Trophoblast cell (in vitro differentiated cells and primary cell): ENCODE results near the gene MAP3K7.

ENCODE experiments used
- DNase-seq, 2 donors: peaks; one replicate each; pipeline ENCODE4 v3.0.0-alpha.2; 2016
- H2AFZ ChIP-seq: 2 replicates; pipeline ENCODE4 v1.6.1; 2013; ENCODE audit warnings: low read length, moderate library complexity, mild to moderate bottlenecking; ENCODE audit not compliant: insufficient read depth, poor library complexity
- H2AK5ac ChIP-seq: 2 replicates; pipeline ENCODE4 v1.6.1; 2013; ENCODE audit warnings: mild to moderate bottlenecking, low read length
- H2BK120ac ChIP-seq: 2 replicates; pipeline ENCODE4 v1.6.1; 2013; ENCODE audit warnings: low read length, mild to moderate bottlenecking, moderate library complexity; ENCODE audit not compliant: insufficient read depth, poor library complexity
- H2BK12ac ChIP-seq: 2 replicates; pipeline ENCODE4 v1.6.1; 2013; ENCODE audit warnings: mild to moderate bottlenecking, low read length, moderate library complexity
- H2BK5ac ChIP-seq: 2 replicates; pipeline ENCODE4 v1.6.1; 2013; ENCODE audit warnings: low read length, low read depth, moderate library complexity, mild to moderate bottlenecking; ENCODE audit not compliant: poor library complexity
- H3K14ac ChIP-seq: 2 replicates; pipeline ENCODE4 v1.6.1; 2013; ENCODE audit warnings: mild to moderate bottlenecking, low read length
- H3K18ac ChIP-seq: 2 replicates; pipeline ENCODE4 v1.6.1; 2013; ENCODE audit warnings: mild to moderate bottlenecking, low read length
- H3K23ac ChIP-seq: 2 replicates; pipeline ENCODE4 v1.6.1; 2013; ENCODE audit warnings: low read length
- H3K27ac ChIP-seq: 2 replicates; pipeline ENCODE4 v1.5.1; 2013; ENCODE audit warnings: low read depth, mild to moderate bottlenecking, inconsistent platforms, low read length, moderate library complexity
- H3K27me3 ChIP-seq: 2 replicates; pipeline ENCODE4 v1.6.1; 2013; ENCODE audit warnings: inconsistent platforms, mild to moderate bottlenecking, low read length, moderate library complexity; ENCODE audit not compliant: insufficient read depth
- H3K36me3 ChIP-seq, 2 experiments: 1 replicate in 1 of 2; 2 replicates in 1 of 2; pipeline ENCODE4 v1.6.1; 2013; ENCODE audit warnings: low read length in 2 of 2, mild to moderate bottlenecking in 2 of 2, moderate library complexity in 1 of 2; ENCODE audit not compliant: insufficient read depth in 2 of 2, control insufficient read depth in 1 of 2
- H3K4ac ChIP-seq: 2 replicates; pipeline ENCODE4 v1.6.1; 2013; ENCODE audit warnings: low read depth, mild to moderate bottlenecking, low read length, moderate library complexity
- H3K4me1 ChIP-seq, 2 experiments: 1 replicate in 1 of 2; 2 replicates in 1 of 2; pipeline ENCODE4 v1.6.1; 2013; ENCODE audit warnings: low read length in 2 of 2, mild to moderate bottlenecking in 2 of 2, moderate library complexity in 1 of 2; ENCODE audit not compliant: insufficient read depth in 2 of 2, control insufficient read depth in 1 of 2
- H3K4me2 ChIP-seq: 2 replicates; pipeline ENCODE4 v1.6.1; 2013; ENCODE audit warnings: inconsistent platforms, mild to moderate bottlenecking, low read length, moderate library complexity
- H3K4me3 ChIP-seq: 2 replicates; pipeline ENCODE4 v1.5.1; 2013; ENCODE audit warnings: mild to moderate bottlenecking, low read depth, low read length, inconsistent platforms
- H3K79me1 ChIP-seq: one replicate; pipeline ENCODE4 v1.6.1; 2013; ENCODE audit warnings: low read length
- H3K79me2 ChIP-seq: 2 replicates; pipeline ENCODE4 v1.6.1; 2013; ENCODE audit warnings: low read length, mild to moderate bottlenecking; ENCODE audit not compliant: control insufficient read depth, insufficient read depth, poor library complexity
- H3K9ac ChIP-seq: 2 replicates; pipeline ENCODE4 v1.6.1; 2013; ENCODE audit warnings: mild to moderate bottlenecking, low read length
- H3K9me3 ChIP-seq: 2 replicates; pipeline ENCODE4 v1.6.1; 2013; ENCODE audit warnings: low read depth, mild to moderate bottlenecking, control low read depth, inconsistent platforms, low read length; ENCODE audit not compliant: insufficient read depth
- H4K12ac ChIP-seq: 2 replicates; pipeline ENCODE4 v1.6.1; 2013; ENCODE audit warnings: low read depth, mild to moderate bottlenecking, low read length, moderate library complexity
- H4K8ac ChIP-seq: 2 replicates; pipeline ENCODE4 v1.6.1; 2013; ENCODE audit warnings: low read depth, mild to moderate bottlenecking, low read length, moderate library complexity
- H4K91ac ChIP-seq: one replicate; pipeline ENCODE4 v1.6.1; 2013; ENCODE audit warnings: low read depth, mild to moderate bottlenecking, low read length, moderate library complexity
- WGBS: extraction: QIAGEN DNeasy Blood & Tissue Kit; methylation state at CpG from one replicate; pipeline ENCODE4 v1.1.7; 2013; ENCODE audit warnings: missing lambda C conversion rate; ENCODE audit not compliant: insufficient read length, insufficient coverage; ENCODE audit errors: extremely low coverage; 5-methylcytosine and 5-hydroxymethylcytosine counted together

The MAP3K7 gene

DNA sequence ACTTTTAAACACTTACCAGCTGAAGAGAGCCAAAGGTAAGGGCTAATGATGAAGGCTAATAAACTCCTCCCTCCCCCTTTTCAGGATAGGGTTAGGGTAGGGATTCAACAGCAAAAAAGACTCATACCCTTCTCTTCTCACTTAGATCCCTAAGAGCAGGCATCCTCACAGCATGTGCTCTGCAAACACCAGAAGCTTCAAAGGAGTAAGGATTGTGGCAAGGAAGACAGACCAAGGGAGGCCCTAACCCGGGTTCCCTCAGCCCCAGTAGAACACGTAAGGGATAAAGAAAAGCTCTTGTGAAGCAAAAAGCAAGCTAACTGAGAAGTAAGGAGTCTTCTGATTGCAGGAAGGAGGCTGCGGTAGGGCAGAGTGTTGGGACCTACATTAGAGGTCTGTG, 11.6 kb downstream of the MAP3K7 start:
- no peaks in the 10 kb centered on the region for H3K79me1 ChIP-seq
- no peak overlapping the region for H3K23ac ChIP-seq
- no peak overlapping the region for H4K91ac ChIP-seq
- no peak overlapping the region for H3K14ac ChIP-seq
- H3K4me3 ChIP-seq = no peak overlapping the region
- H4K8ac ChIP-seq = no peak overlapping the region
- H3K18ac ChIP-seq = no peak overlapping the region
- H2BK120ac ChIP-seq = no peak overlapping the region
- no peaks in the 10 kb centered on the region for H3K4me1 ChIP-seq
- H2AFZ ChIP-seq = no peak overlapping the region
- H3K27ac ChIP-seq = no peak overlapping the region
- DNase-seq = no peak
- no peak overlapping the region for H4K12ac ChIP-seq
- H3K4me2 ChIP-seq = no peak overlapping the region
- H3K9me3 ChIP-seq = no peaks in the 10 kb centered on the region
- H3K79me2 ChIP-seq = no peaks in the 10 kb centered on the region
- no CpG with 5 or more reads among the region's 3 CpGs for WGBS
- H3K9ac ChIP-seq = no peak overlapping the region
- no peak overlapping the region for H2AK5ac ChIP-seq
- no peak overlapping the region for H2BK12ac ChIP-seq
- H3K36me3 ChIP-seq = peaks cover 2 to 4% of the 10 kb centered on the region in 2 experiments
- no peak overlapping the region for H3K4ac ChIP-seq
- H2BK5ac ChIP-seq = no peak overlapping the region
- H3K27me3 ChIP-seq = no peaks in the 10 kb centered on the region

DNA sequence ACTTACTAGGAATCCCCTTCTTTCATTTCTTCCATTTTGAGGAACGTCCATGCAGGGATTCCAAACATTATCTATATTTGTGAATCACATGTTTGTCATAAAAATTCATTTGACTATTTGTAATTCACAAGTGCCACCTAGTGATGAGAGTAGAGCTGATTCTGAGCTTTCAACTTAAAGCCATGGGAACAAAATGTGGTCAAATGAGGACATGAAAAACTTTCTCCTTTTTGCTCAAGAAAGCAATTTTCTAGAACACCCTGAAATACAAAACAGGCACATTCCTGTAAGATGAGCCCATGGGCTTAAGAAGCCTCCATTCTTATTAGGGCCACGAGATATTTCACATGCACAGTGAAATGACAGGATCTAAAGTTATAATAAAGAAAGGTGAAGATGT, 12.3 kb downstream of the MAP3K7 start:
- DNase-seq = no peak
- no peak overlapping the region for H2AFZ ChIP-seq
- H3K27me3 ChIP-seq = no peaks in the 10 kb centered on the region
- no peaks in the 10 kb centered on the region for H3K79me2 ChIP-seq
- no peak overlapping the region for H4K8ac ChIP-seq
- no peak overlapping the region for H3K18ac ChIP-seq
- no peak overlapping the region for H2AK5ac ChIP-seq
- H4K12ac ChIP-seq = no peak overlapping the region
- H3K36me3 ChIP-seq = peaks cover 2 to 4% of the 10 kb centered on the region in 2 experiments
- no peak overlapping the region for H3K23ac ChIP-seq
- no peak overlapping the region for H4K91ac ChIP-seq
- no peak overlapping the region for H3K4ac ChIP-seq
- H3K27ac ChIP-seq = no peak overlapping the region
- no peaks in the 10 kb centered on the region for H3K9me3 ChIP-seq
- H3K4me1 ChIP-seq = no peaks in the 10 kb centered on the region
- WGBS = no CpG with 5 or more reads among the region's 2 CpGs
- H3K4me3 ChIP-seq = no peak overlapping the region
- no peaks in the 10 kb centered on the region for H3K79me1 ChIP-seq
- H2BK12ac ChIP-seq = no peak overlapping the region
- H3K14ac ChIP-seq = no peak overlapping the region
- H3K9ac ChIP-seq = no peak overlapping the region
- no peak overlapping the region for H2BK5ac ChIP-seq
- H2BK120ac ChIP-seq = no peak overlapping the region
- no peak overlapping the region for H3K4me2 ChIP-seq

DNA sequence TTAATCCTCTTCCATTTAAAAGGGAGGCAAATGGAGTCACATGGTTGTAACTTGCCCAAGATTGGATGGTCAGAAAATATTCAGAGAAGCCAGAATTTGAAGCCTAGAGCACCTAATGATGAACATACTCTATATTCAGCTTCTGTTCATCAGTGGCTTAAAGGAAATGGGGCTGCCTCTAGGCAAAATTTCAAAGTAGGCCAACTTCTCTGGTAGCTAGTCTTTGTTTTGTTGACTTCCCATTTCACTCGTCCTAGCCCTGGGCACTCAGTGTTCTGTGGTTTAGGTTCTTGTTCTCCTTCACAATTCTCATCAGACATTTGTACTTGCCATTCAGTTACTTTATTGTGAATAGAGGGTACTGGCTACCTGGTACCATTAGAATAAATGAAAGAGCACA, 13.2 kb downstream of the MAP3K7 start:
- H3K36me3 ChIP-seq = peaks cover 2 to 4% of the 10 kb centered on the region in 2 experiments
- no peak overlapping the region for H4K91ac ChIP-seq
- no peaks in the 10 kb centered on the region for H3K79me2 ChIP-seq
- H4K12ac ChIP-seq = no peak overlapping the region
- no peaks in the 10 kb centered on the region for H3K79me1 ChIP-seq
- H2BK5ac ChIP-seq = no peak overlapping the region
- H2AFZ ChIP-seq = no peak overlapping the region
- no peaks in the 10 kb centered on the region for H3K4me1 ChIP-seq
- no peak overlapping the region for H2AK5ac ChIP-seq
- H3K27ac ChIP-seq = no peak overlapping the region
- no peak overlapping the region for H3K14ac ChIP-seq
- no CpG with 5 or more reads among the region's 1 CpG for WGBS
- H2BK120ac ChIP-seq = no peak overlapping the region
- H3K23ac ChIP-seq = no peak overlapping the region
- H3K4ac ChIP-seq = no peak overlapping the region
- H3K4me3 ChIP-seq = no peak overlapping the region
- no peaks in the 10 kb centered on the region for H3K9me3 ChIP-seq
- no peak for DNase-seq
- H3K9ac ChIP-seq = no peak overlapping the region
- H3K4me2 ChIP-seq = no peak overlapping the region
- no peak overlapping the region for H4K8ac ChIP-seq
- no peak overlapping the region for H2BK12ac ChIP-seq
- no peak overlapping the region for H3K18ac ChIP-seq
- H3K27me3 ChIP-seq = no peaks in the 10 kb centered on the region

DNA sequence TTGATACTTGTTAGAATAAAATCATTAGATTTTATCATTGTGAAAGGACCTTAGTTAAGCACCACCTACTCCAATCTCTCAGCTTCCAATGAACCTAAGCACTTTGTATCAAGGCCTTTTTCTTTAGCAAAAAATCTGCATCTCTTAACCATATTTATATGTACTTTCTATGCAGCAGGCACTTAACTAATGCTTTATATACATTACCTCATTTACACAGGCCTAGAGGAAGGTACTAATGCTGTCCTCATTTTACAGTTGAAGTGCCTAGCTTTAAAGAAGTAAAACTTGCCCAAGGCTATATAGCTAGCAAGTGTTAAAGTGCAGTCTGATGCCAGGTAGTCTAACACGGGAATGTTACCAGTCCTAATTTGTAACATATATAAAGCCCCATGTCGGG, 14.0 kb downstream of the MAP3K7 start:
- H3K27ac ChIP-seq = no peak overlapping the region
- no peaks in the 10 kb centered on the region for H3K9me3 ChIP-seq
- no peak overlapping the region for H3K9ac ChIP-seq
- H3K4ac ChIP-seq = no peak overlapping the region
- no peak overlapping the region for H2BK120ac ChIP-seq
- no peak overlapping the region for H4K12ac ChIP-seq
- H3K27me3 ChIP-seq = no peaks in the 10 kb centered on the region
- H2AK5ac ChIP-seq = no peak overlapping the region
- no peak overlapping the region for H3K18ac ChIP-seq
- no peak overlapping the region for H3K4me2 ChIP-seq
- H3K14ac ChIP-seq = no peak overlapping the region
- H3K79me2 ChIP-seq = no peaks in the 10 kb centered on the region
- no peak overlapping the region for H3K4me3 ChIP-seq
- DNase-seq = no peak
- H3K79me1 ChIP-seq = no peaks in the 10 kb centered on the region
- no peaks in the 10 kb centered on the region for H3K36me3 ChIP-seq
- no peak overlapping the region for H3K23ac ChIP-seq
- no CpG with 5 or more reads among the region's 2 CpGs for WGBS
- H4K8ac ChIP-seq = no peak overlapping the region
- H2BK5ac ChIP-seq = no peak overlapping the region
- no peaks in the 10 kb centered on the region for H3K4me1 ChIP-seq
- H2AFZ ChIP-seq = no peak overlapping the region
- H4K91ac ChIP-seq = no peak overlapping the region
- no peak overlapping the region for H2BK12ac ChIP-seq
